K562 (cell line): Measurements from ENCODE around the gene NUP85. TPM values are rescaled to one million over a fixed set of nuclear protein-coding genes. Genes with fewer than 3 reads are reported as not detected.

ENCODE experiments used
- CEBPB ChIP-seq: fragments of 450-650 bp; IDR thresholded peaks from 2 replicates; pipeline ENCODE4 v1.6.1; 2016; ENCODE audit warnings: missing genetic modification characterization, missing compliant biosample characterization
- CGGBP1 ChIP-seq: fragments of 250-450 bp; sonication (Bioruptor Pico); IDR thresholded peaks from 2 replicates; pipeline ENCODE4 v1.9.0; 2021; ENCODE audit warnings: mild to moderate bottlenecking
- CHD1 ChIP-seq: fragments of 200-600 bp; sonication (generic); IDR thresholded peaks from one replicate; pipeline ENCODE4 v1.6.1; 2012; ENCODE audit warnings: mild to moderate bottlenecking, moderate library complexity, low read length, inconsistent platforms
- DEAF1 ChIP-seq: fragments of 450-650 bp; formaldehyde crosslinking; IDR thresholded peaks from 2 replicates; pipeline ENCODE4 v1.4.0; 2020; ENCODE audit warnings: mild to moderate bottlenecking, moderate library complexity
- ESRRA ChIP-seq: fragments of 450-650 bp; IDR thresholded peaks from 2 replicates; pipeline ENCODE4 v1.6.1; 2014; ENCODE audit warnings: low read depth, mild to moderate bottlenecking, moderate library complexity, borderline replicate concordance
- HMG20B ChIP-seq: fragments of 250-450 bp; sonication (Bioruptor Pico); IDR thresholded peaks from 2 replicates; pipeline ENCODE4 v1.5.0; 2021; ENCODE audit warnings: mild to moderate bottlenecking
- KAT2B ChIP-seq: IDR thresholded peaks from one replicate; pipeline ENCODE4 v1.6.1; 2012; ENCODE audit warnings: low read depth, mild to moderate bottlenecking, control low read depth, inconsistent platforms, low read length, moderate library complexity
- KDM4B ChIP-seq, 2 experiments: fragments of 450-650 bp in 1 of 2; sonication (generic) in 1 of 2; IDR thresholded peaks; 2 replicates each; pipeline ENCODE4 v1.6.1; 2016 to 2017; ENCODE audit warnings: borderline replicate concordance in 2 of 2, antibody characterized with exemption in 1 of 2, low read depth in 1 of 2, mild to moderate bottlenecking in 1 of 2
- MAFF ChIP-seq: IDR thresholded peaks from 2 replicates; pipeline ENCODE4 v1.6.1; 2012; ENCODE audit warnings: low read length, improper control_type of control experiment
- MBD2 ChIP-seq: sonication (generic); IDR thresholded peaks from 2 replicates; pipeline ENCODE4 v1.6.1; 2016; ENCODE audit warnings: low read depth, borderline replicate concordance
- NFYB ChIP-seq: IDR thresholded peaks from 2 replicates; pipeline ENCODE4 v1.6.1; 2011; ENCODE audit warnings: mild to moderate bottlenecking, moderate library complexity; ENCODE audit not compliant: insufficient read length; ENCODE audit errors: extremely low read depth
- NR1H2 ChIP-seq: sonication (generic); formaldehyde crosslinking; IDR thresholded peaks from 2 replicates; pipeline ENCODE4 v1.4.0; 2020; ENCODE audit warnings: mild to moderate bottlenecking, missing genetic modification reagents
- PBX2 ChIP-seq, 2 experiments: IDR thresholded peaks in 1 of 2; conservative IDR thresholded peaks in 1 of 2; 2 replicates each; pipeline ENCODE4 v1.6.1; 2016; ENCODE audit warnings: low read depth in 2 of 2, mild to moderate bottlenecking in 1 of 2, missing compliant biosample characterization in 1 of 2, missing genetic modification characterization in 1 of 2, moderate library complexity in 1 of 2
- PHTF2 ChIP-seq: fragments of 250-450 bp; sonication (Bioruptor Pico); IDR thresholded peaks from 2 replicates; pipeline ENCODE4 v1.5.0; 2021; ENCODE audit warnings: mild to moderate bottlenecking
- PTRF ChIP-seq: fragments of 450-650 bp; IDR thresholded peaks from 2 replicates; pipeline ENCODE4 v1.6.1; 2016; ENCODE audit warnings: mild to moderate bottlenecking, missing genetic modification characterization, missing compliant biosample characterization
- PTTG1 ChIP-seq: fragments of 450-650 bp; IDR thresholded peaks from 2 replicates; pipeline ENCODE4 v1.6.1; 2016; ENCODE audit warnings: low read depth, mild to moderate bottlenecking, missing genetic modification characterization, missing compliant biosample characterization
- SMAD3 ChIP-seq: fragments of 450-650 bp; formaldehyde crosslinking; conservative IDR thresholded peaks from 2 replicates; pipeline ENCODE4 v1.4.0; 2020; ENCODE audit warnings: mild to moderate bottlenecking
- SP1 ChIP-seq: sonication (generic); formaldehyde crosslinking; IDR thresholded peaks from 2 replicates; pipeline ENCODE4 v1.8.1; 2022; ENCODE audit warnings: mild to moderate bottlenecking, missing genetic modification reagents
- SP2 ChIP-seq: IDR thresholded peaks from 2 replicates; pipeline ENCODE4 v1.6.1; 2011; ENCODE audit warnings: mild to moderate bottlenecking, low read depth, low read length, moderate library complexity; ENCODE audit not compliant: poor library complexity, severe bottlenecking; ENCODE audit errors: extremely low read depth
- USF2 ChIP-seq: sonication (generic); formaldehyde crosslinking; IDR thresholded peaks from 2 replicates; pipeline ENCODE4 v1.5.0; 2020; ENCODE audit warnings: missing genetic modification reagents
- ZEB2 ChIP-seq: fragments of 450-650 bp; IDR thresholded peaks from 2 replicates; pipeline ENCODE4 v1.6.1; 2016
- ZNF134 ChIP-seq: fragments of 250-450 bp; sonication (Bioruptor Pico); conservative IDR thresholded peaks from 2 replicates; pipeline ENCODE4 v1.4.0; 2020
- ZNF140 ChIP-seq: fragments of 250-450 bp; sonication (Bioruptor Pico); IDR thresholded peaks from 2 replicates; pipeline ENCODE4 v1.8.0; 2021; ENCODE audit warnings: moderate library complexity, mild to moderate bottlenecking, inconsistent platforms
- ZNF445 ChIP-seq: fragments of 250-450 bp; sonication (Bioruptor Pico); IDR thresholded peaks from 2 replicates; pipeline ENCODE4 v1.4.0; 2020; ENCODE audit warnings: low read depth, mild to moderate bottlenecking, moderate library complexity
- ZNF699 ChIP-seq: fragments of 250-450 bp; sonication (Bioruptor Pico); IDR thresholded peaks from 2 replicates; pipeline ENCODE4 v1.8.0; 2021; ENCODE audit warnings: mild to moderate bottlenecking, moderate library complexity; ENCODE audit not compliant: insufficient replicate concordance
- ZNF780A ChIP-seq: fragments of 250-450 bp; sonication (Bioruptor Pico); IDR thresholded peaks from 2 replicates; pipeline ENCODE4 v1.5.0; 2021; ENCODE audit warnings: mild to moderate bottlenecking
- polyA plus RNA-seq, 8 experiments: library from polyadenylated mRNA; depleted of rRNA in 4 of 8; stranded (reverse) in 5 of 8; unstranded in 3 of 8; fragments of >200 nt; fragmentation: Nextera tagmentation in 2 of 8; fragmentation: Illumina TruSeq in 1 of 8; extraction: Ambion mirVana in 2 of 8; extraction: Trizol in 1 of 8; gene quantifications; 2 replicates each; pipeline versions ENCODE4 v1.2.1 to v1.2.3, GENCODE V29; 2011 to 2014; ENCODE audit warnings: inconsistent platforms in 1 of 8, missing spikeins in 1 of 8
- total RNA-seq, 7 experiments: library from RNA; depleted of rRNA in 6 of 7; stranded (reverse); fragments of >200 nt in 6 of 7; fragmentation: Illumina TruSeq in 2 of 7; extraction: Trizol in 2 of 7; gene quantifications; 2 replicates each; pipeline versions ENCODE4 v1.2.1 to v1.2.3, GENCODE V29; 2011 to 2021; ENCODE audit warnings: low replicate concordance in 1 of 7

NUP85 gene
- total and polyA plus RNA-seq, 9 of the 15 experiments (the other 6 are each of a cell fraction or from before 2014, with no cell fraction given): 50.2 to 177 (median 110) TPM

GRCh38 chr17:75191584-75191983, 13.9 kb upstream of the NUP85 start (continued):
- TF ChIP-seq PBX2 (CRISPR knock-in tag; IDR thresholded peaks at IDR 0.05; ENCODE audit: low read depth) (no peak), PBX2 (tag; conservative IDR thresholded peaks at IDR 0.05; ENCODE audit: low read depth) (no peak), ESRRA (no peak), SP2 (no peak), KAT2B (no peak), MAFF (no peak), MBD2 (no peak), ZEB2 (no peak), USF2 (no peak), CHD1 (no peak), HMG20B (no peak), ZNF134 (CRISPR knock-in tag) (no peak), NR1H2 (CRISPR knock-in tag) (no peak), NFYB (no peak), CEBPB (peak; percentile 53), DEAF1 (CRISPR knock-in tag) (no peak), ZNF780A (no peak), PTRF (tag) (no peak), SP1 (CRISPR knock-in tag) (no peak), KDM4B (IDR thresholded peaks at IDR 0.05; ENCODE audit: borderline replicate concordance in 2 of 2, low read depth in 1 of 2) (no peak), CGGBP1 (CRISPR knock-in tag) (no peak), ZNF140 (CRISPR knock-in tag) (peak; percentile 65; the same call in 1 of the 2 replicates), SMAD3 (CRISPR knock-in tag) (no peak), PTTG1 (tag) (no peak), ZNF699 (CRISPR knock-in tag) (no peak), PHTF2 (no peak), ZNF445 (no peak)
